ENCODE results near the gene LURAP1L. TPM values are rescaled to one million over a fixed set of nuclear protein-coding genes. Genes with fewer than 3 reads are reported as not detected.

Gene LURAP1L
- total RNA-seq, 1 experiment from 2014 or later: 0.13 TPM

DNA sequence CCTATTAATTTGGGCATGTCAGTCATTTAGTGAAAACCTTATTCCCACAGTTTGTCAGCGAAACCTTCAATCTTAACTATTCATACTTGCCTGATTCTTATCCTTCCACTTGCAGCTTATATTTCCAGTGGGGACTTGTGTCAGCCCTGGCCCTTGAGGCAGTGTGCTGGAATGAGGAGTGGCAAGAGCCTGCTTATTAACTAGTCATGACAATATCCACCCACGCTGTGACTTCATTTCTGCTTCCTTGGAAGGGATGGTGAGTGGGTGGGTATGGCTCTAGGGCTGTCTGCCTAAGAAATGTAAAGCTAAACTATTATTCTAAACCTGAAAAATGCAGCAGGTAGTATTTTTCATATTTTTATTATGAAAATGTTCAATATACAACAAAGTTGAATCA is 34.0 kb upstream of the LURAP1L start:
- H3K4me2 ChIP-seq (ENCODE audit: insufficient read depth, insufficient read length, low read length): no peak overlapping the region
- no peak overlapping the region for H3K14ac ChIP-seq (ENCODE audit: insufficient read depth, low read length)
- H3K56ac ChIP-seq (ENCODE audit: insufficient read length, low read depth, low read length): no peak overlapping the region
- H2BK20ac ChIP-seq (ENCODE audit: low read depth, low read length, poor library complexity, severe bottlenecking): no peak overlapping the region
- Mint-ChIP-seq H3K27me3 (ENCODE audit: low read depth) (no peaks in the 10 kb centered on the region), H3K9me3 (peaks cover 3 to 5% of the 10 kb centered on the region in 2 experiments; a peak in 1 of 5 replicates), H3K4me1 (no peaks in the 10 kb centered on the region), H3K27ac (0 out of 7 replicates have a peak overlapping the region, but pooled peaks of 1 of the 3 experiments have one; percentile 15), H3K36me3 (ENCODE audit: insufficient read depth in 1 of 3, low read depth in 3 of 3) (no peaks in the 10 kb centered on the region), H3K4me3 (no peak overlapping the region)
- no peak overlapping the region for H2BK5ac ChIP-seq (ENCODE audit: insufficient read length, low read length)
- no peaks in the 10 kb centered on the region for H4K20me1 ChIP-seq (ENCODE audit: control insufficient read depth, insufficient read depth, insufficient read length)
- no peaks in the 10 kb centered on the region for H3K27me3 ChIP-seq (ENCODE audit: insufficient read depth, low read length)
- H2BK15ac ChIP-seq (ENCODE audit: low read depth, low read length): no peak overlapping the region
- no peak overlapping the region for H3K27ac ChIP-seq (ENCODE audit: insufficient read length, low read depth, low read length)
- no peak overlapping the region for H2AFZ ChIP-seq (ENCODE audit: low read length)
- TF ChIP-seq, protein P1, sequence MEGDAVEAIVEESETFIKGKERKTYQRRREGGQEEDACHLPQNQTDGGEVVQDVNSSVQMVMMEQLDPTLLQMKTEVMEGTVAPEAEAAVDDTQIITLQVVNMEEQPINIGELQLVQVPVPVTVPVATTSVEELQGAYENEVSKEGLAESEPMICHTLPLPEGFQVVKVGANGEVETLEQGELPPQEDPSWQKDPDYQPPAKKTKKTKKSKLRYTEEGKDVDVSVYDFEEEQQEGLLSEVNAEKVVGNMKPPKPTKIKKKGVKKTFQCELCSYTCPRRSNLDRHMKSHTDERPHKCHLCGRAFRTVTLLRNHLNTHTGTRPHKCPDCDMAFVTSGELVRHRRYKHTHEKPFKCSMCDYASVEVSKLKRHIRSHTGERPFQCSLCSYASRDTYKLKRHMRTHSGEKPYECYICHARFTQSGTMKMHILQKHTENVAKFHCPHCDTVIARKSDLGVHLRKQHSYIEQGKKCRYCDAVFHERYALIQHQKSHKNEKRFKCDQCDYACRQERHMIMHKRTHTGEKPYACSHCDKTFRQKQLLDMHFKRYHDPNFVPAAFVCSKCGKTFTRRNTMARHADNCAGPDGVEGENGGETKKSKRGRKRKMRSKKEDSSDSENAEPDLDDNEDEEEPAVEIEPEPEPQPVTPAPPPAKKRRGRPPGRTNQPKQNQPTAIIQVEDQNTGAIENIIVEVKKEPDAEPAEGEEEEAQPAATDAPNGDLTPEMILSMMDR (conservative IDR thresholded peaks at IDR 0.05): no peak
- no peaks in the 10 kb centered on the region for H3K79me2 ChIP-seq (ENCODE audit: insufficient read depth, low read length)
- H4K5ac ChIP-seq (ENCODE audit: insufficient read length, low read depth, low read length): no peak overlapping the region
- no peak overlapping the region for H3K18ac ChIP-seq (ENCODE audit: insufficient read length, low read depth, low read length)
- no peak overlapping the region for H4K8ac ChIP-seq (replicated peaks; ENCODE audit: insufficient read length, low read depth, low read length)
- H3K79me1 ChIP-seq (ENCODE audit: insufficient read depth, low read depth, low read length, poor library complexity, severe bottlenecking): no peaks in the 10 kb centered on the region
- no peak overlapping the region for H2AK5ac ChIP-seq (ENCODE audit: insufficient read length, low read length)
- no peak overlapping the region for H3K9ac ChIP-seq (ENCODE audit: extremely low read depth, insufficient read length, low read length)
- H2BK12ac ChIP-seq (ENCODE audit: insufficient read length, low read depth, low read length): no peak overlapping the region
- H3T11ph ChIP-seq (ENCODE audit: low read length): no peak overlapping the region
- no peaks in the 10 kb centered on the region for H3K4me1 ChIP-seq (ENCODE audit: insufficient read depth, low read length)
- H3K23ac ChIP-seq (ENCODE audit: insufficient read length, low read depth, low read length): no peak overlapping the region
- WGBS (ENCODE audit: extremely low coverage, insufficient read length, low lambda C conversion rate): no CpG with 5 or more reads among the region's 2 CpGs
- H2BK120ac ChIP-seq (ENCODE audit: low read depth, low read length, poor library complexity, severe bottlenecking): no peak overlapping the region
- no peaks in the 10 kb centered on the region for H3K9me3 ChIP-seq (ENCODE audit: control insufficient read depth, low read depth, low read length)
- H4K91ac ChIP-seq (ENCODE audit: insufficient read length, low read depth, low read length): no peak overlapping the region
- H3K23me2 ChIP-seq (ENCODE audit: insufficient read length, low read depth, low read length, poor library complexity, severe bottlenecking): no peaks in the 10 kb centered on the region
- H3K4ac ChIP-seq (ENCODE audit: low read depth, low read length): no peak overlapping the region
- DNase-seq: no peak

Measured in H9 (cell line).